Cardiac fibroblast (primary cell): ENCODE results near the gene C2CD2.

ENCODE experiments used
- DNase-seq, 2 donors: peaks; one replicate each; pipeline versions ENCODE4 v3.0.0 to v3.0.0-alpha.2; 2010; ENCODE audit warnings: low read depth in 2 of 2
- H3K4me3 ChIP-seq, 2 donors: replicated peaks in 1 of 2; 1 replicate in 1 of 2; 2 replicates in 1 of 2; pipeline ENCODE4 v1.5.1; 2011; ENCODE audit warnings: low read depth in 2 of 2, low read length in 2 of 2, mild to moderate bottlenecking in 2 of 2, moderate library complexity in 1 of 2
- TF ChIP-seq, protein P1 (sequence below): IDR thresholded peaks from one replicate; pipeline ENCODE4 v1.5.1; 2011; ENCODE audit warnings: low read depth, mild to moderate bottlenecking, low read length, inconsistent platforms

The C2CD2 gene

DNA sequence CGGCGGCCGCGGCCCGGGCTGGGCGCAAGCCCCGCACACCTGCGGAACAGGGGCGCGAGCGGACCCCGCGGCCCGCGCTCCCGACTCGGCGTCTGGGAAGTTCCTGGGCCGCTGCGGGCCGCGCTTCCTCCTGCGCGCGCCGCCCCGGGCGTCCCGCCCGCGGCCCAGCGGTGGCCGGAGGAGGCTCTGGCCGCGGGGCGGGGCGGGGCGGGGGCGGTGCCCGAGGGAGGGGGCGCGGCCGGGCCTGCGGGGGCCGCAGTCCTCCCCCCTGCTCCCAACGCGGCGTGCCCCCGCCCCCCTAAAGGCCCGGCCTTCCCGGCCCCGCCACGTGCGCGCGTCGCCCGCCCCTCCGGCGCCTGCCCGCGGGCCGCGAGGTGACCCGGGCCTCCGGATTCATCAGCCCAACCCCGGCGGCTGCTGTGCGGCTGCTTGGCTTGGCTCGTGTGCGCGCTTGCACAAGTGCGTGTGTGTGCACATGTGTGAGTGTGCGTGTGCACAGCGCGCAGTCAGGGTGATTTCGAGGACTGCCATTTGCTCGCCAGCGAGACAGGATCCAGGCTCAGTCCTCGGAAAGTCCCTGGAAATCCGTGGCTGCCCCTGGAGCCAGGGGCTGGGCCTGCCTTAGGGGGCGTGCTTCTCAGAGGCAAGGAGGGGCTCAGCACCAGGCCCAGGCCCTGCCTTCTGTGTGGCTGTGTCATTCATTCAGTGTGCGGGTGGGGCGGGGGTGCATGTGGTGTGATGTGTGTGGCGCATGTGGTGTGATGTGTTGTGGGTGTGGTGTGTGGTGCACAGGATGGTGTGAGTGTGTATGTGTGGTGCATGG lies at the start of gene C2CD2:
C2CD2 (minus strand) TSS at position 188 of the 823 bp plus-strand sequence. CDS start 370 bp downstream, outside the sequence.
- H3K4me3 ChIP-seq = peak within 1 kb of the TSS; percentile 65 to 69
- peak; percentile 65 to 82 for DNase-seq
- TF ChIP-seq, protein P1, sequence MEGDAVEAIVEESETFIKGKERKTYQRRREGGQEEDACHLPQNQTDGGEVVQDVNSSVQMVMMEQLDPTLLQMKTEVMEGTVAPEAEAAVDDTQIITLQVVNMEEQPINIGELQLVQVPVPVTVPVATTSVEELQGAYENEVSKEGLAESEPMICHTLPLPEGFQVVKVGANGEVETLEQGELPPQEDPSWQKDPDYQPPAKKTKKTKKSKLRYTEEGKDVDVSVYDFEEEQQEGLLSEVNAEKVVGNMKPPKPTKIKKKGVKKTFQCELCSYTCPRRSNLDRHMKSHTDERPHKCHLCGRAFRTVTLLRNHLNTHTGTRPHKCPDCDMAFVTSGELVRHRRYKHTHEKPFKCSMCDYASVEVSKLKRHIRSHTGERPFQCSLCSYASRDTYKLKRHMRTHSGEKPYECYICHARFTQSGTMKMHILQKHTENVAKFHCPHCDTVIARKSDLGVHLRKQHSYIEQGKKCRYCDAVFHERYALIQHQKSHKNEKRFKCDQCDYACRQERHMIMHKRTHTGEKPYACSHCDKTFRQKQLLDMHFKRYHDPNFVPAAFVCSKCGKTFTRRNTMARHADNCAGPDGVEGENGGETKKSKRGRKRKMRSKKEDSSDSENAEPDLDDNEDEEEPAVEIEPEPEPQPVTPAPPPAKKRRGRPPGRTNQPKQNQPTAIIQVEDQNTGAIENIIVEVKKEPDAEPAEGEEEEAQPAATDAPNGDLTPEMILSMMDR = no peak

DNA sequence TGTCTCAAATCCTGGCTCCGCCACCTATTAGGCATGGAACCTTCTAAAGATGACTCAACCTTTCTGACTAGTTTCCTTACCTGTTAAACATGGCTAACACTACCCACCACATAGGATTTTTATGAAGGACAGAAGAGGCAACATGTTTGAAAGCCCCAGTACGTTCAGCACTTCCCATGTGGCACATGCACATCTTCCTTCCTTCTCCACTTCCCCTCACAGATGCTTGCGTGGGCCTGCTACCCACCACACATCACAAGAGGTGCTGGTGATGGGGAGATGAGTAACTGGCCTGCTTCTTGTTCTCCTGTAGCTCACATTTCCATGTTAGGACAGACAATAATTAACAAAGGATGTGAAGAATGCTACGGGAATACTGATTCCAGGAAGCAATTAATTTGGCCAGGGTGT lies 49.2 kb upstream of the C2CD2 start:
- DNase-seq = no peak
- TF ChIP-seq, protein P1 = no peak
- no peak overlapping the region for H3K4me3 ChIP-seq

DNA sequence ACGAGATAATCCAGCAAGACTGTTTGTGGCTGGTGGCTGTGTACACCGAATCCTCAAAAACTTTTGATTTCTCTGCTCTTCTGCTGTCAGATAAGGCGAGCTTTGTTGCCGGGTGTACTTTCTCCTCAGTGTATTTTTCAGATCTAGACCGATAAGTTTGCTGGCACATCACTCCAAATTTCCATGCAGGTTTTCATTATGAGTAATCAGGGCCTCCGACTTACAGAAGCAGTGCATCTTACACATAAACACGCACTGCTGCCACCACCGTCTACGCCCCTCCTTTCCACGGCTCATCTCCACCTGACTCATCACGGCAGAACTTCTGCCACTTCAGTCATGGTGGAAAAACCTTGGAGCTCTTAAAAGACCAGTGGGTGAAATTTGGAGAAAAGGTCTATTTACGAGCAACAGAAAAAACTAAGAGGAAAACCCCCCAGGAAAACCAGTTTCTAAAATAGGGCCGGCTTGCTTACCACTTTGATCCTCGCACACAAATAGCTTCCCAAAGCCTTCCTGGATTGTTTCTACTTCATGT lies 48.7 kb upstream of the C2CD2 start:
- peak; percentile 58 to 89 for DNase-seq
- H3K4me3 ChIP-seq = no peak overlapping the region
- TF ChIP-seq, protein P1 = no peak

DNA sequence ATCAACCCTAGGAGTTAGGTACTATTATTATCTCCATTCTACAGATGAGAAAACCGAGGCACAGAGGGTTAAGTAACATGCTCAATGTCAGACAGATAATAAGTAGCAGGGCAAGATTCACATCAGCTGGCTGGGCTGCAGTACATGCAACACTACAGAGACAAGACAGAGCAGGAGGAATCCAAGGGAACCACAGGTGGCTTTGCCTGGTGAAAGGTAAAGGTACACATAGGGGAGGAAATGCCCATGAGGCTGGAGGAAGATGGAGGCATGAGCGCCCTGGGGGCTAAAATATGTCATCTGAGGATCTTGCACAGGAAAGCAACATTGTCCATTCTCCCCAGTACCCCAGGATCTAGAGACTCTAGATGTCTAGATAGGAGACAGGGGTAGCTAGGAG lies 48.0 kb upstream of the C2CD2 start:
- TF ChIP-seq, protein P1 = no peak
- H3K4me3 ChIP-seq = no peak overlapping the region
- no peak for DNase-seq

DNA sequence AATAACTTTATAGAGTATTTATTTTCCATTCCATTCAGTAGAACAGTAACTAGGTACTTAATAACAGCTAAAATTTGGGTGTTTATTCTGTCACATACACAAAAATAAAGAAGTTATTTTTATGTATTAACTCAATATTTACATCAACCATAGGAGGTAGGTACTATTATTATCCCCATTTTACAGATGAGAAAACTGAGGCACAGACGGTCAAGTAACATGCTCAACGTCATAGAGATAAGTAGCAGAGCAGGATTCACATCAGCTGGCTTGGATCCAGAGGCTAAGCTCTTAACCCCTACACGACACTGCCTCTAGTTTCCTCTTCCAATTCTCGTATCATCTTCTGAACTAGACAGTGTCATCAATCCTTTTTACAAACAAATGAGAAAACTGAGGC lies 47.1 kb upstream of the C2CD2 start:
- no peak overlapping the region for H3K4me3 ChIP-seq
- TF ChIP-seq, protein P1 = no peak
- DNase-seq = no peak

DNA sequence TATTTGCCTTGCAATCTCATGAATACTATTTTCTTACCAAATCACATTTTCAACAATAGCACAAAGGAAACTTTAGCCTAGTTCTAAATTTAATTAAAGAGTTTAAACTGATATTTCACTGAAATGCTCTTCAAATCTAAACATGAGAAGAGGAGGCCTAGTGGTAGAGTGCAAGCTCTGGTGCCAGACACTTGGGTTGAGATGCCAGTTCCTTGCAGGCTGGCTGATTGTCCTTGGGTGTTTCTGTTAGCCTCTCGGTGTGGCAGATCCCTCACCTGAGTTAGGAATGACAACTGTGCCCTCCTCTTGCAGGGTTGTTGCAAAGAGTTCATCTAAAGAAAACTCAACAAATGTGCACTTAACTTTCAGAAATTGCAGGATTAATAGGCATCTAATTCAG lies 43.8 kb upstream of the C2CD2 start:
- TF ChIP-seq, protein P1 = no peak

More for the DNA sequence above, 43.8 kb upstream of the C2CD2 start:
- H3K4me3 ChIP-seq = no peak overlapping the region
- DNase-seq = no peak
